NCI-H82 treated with DMSO at 0.1 percent for 48 hours (cell line): ENCODE measurements around the gene HRG.

Source experiments
- DNase-seq: peaks from one replicate; lab custom pipeline; 2025; ENCODE audit not compliant: unreplicated experiment; lab: John Stamatoyannopoulos, UW

Gene HRG

GRCh38 chr3:186719945-186720739, 54.3 kb downstream of the HRG start:
- DNase-seq, result no peak

- DNase-seq, result no peak
Observed at GRCh38 chr3:186722457-186722856, 56.6 kb downstream of the HRG start.

DNA sequence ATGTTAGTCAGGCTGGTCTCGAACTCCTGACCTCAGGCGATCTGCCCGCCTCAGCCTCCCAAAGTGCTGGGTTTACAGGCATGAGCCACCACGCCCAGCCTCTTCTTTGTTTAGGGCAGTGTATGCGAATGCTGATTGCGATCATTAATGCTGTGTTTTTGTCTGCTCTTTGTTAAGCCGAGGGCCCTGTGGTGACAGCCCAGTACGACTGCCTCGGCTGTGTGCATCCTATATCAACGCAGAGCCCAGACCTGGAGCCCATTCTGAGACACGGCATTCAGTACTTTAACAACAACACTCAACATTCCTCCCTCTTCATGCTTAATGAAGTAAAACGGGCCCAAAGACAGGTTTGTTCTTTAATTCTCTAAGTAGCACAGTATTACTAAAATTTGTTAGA, 59.1 kb downstream of the HRG start:
- DNase-seq, result no peak
